GM23338 (cell line): Measurements from ENCODE around the gene CFAP410. TPM values are rescaled to one million over a fixed set of nuclear protein-coding genes. Genes with fewer than 3 reads are reported as not detected.

ENCODE experiments used
- ATAC-seq: fragments of 200-7000 bp; cut with Tn5 transposase; 3 replicates; pipeline ENCODE4 v1.9.1; 2020
- DNase-seq: peaks from one replicate; pipeline ENCODE4 v3.0.0-alpha.2; 2015; ENCODE audit warnings: low spot score
- H2AFZ ChIP-seq: fragments of 200-600 bp; sonication (generic); 2 replicates; pipeline ENCODE4 v1.8.0; 2016; ENCODE audit warnings: antibody characterized with exemption, mild to moderate bottlenecking, moderate library complexity
- H3F3A ChIP-seq: fragments of 200-600 bp; sonication (generic); replicated peaks from 2 replicates; pipeline ENCODE4 v1.8.0; 2017; ENCODE audit warnings: antibody characterized with exemption, mixed run types, low read depth
- H3K27ac ChIP-seq: fragments of 200-600 bp; sonication (generic); 2 replicates; pipeline ENCODE4 v1.6.1; 2016; ENCODE audit warnings: low read depth
- H3K27me3 ChIP-seq: fragments of 200-600 bp; sonication (generic); 2 replicates; pipeline ENCODE4 v1.8.0; 2016; ENCODE audit warnings: mild to moderate bottlenecking, mixed run types, moderate library complexity; ENCODE audit not compliant: insufficient read depth
- H3K36me3 ChIP-seq: fragments of 200-600 bp; sonication (generic); 2 replicates; pipeline ENCODE4 v1.8.0; 2016; ENCODE audit warnings: mild to moderate bottlenecking; ENCODE audit not compliant: insufficient read depth
- H3K4me1 ChIP-seq: fragments of 200-600 bp; sonication (generic); 2 replicates; pipeline ENCODE4 v1.8.0; 2016; ENCODE audit warnings: mild to moderate bottlenecking, moderate library complexity; ENCODE audit not compliant: insufficient read depth
- H3K4me2 ChIP-seq: fragments of 200-600 bp; sonication (generic); 2 replicates; pipeline ENCODE4 v1.7.1; 2017; ENCODE audit warnings: mixed run types
- H3K4me3 ChIP-seq: fragments of 200-600 bp; sonication (generic); 2 replicates; pipeline ENCODE4 v1.6.1; 2016; ENCODE audit warnings: mixed run types
- H3K79me2 ChIP-seq: fragments of 200-600 bp; sonication (generic); replicated peaks from 2 replicates; pipeline ENCODE4 v1.8.0; 2017; ENCODE audit warnings: mild to moderate bottlenecking; ENCODE audit not compliant: insufficient read depth
- H3K9me2 ChIP-seq: fragments of 200-600 bp; sonication (generic); 2 replicates; pipeline ENCODE4 v1.8.0; 2017; ENCODE audit not compliant: insufficient read depth
- H4K20me1 ChIP-seq: fragments of 200-600 bp; sonication (generic); replicated peaks from 2 replicates; pipeline ENCODE4 v1.8.0; 2017; ENCODE audit warnings: mild to moderate bottlenecking; ENCODE audit not compliant: insufficient read depth
- H3K27ac Mint-ChIP-seq: 2 replicates; pipeline ENCODE4 v1.8.0; 2020; ENCODE audit warnings: inconsistent platforms, mild to moderate bottlenecking, moderate library complexity, mixed read lengths
- H3K27me3 Mint-ChIP-seq: 3 replicates; pipeline ENCODE4 v1.8.0; 2022; ENCODE audit warnings: low read depth, mild to moderate bottlenecking, moderate library complexity, mixed read lengths, inconsistent platforms; ENCODE audit not compliant: insufficient read depth, poor library complexity
- H3K36me3 Mint-ChIP-seq: 3 replicates; pipeline ENCODE4 v1.8.0; 2021; ENCODE audit warnings: low read depth, mild to moderate bottlenecking, inconsistent platforms, moderate library complexity, mixed read lengths
- H3K4me1 Mint-ChIP-seq: 3 replicates; pipeline ENCODE4 v1.8.0; 2020; ENCODE audit warnings: mild to moderate bottlenecking, inconsistent platforms, mixed read lengths
- H3K4me3 Mint-ChIP-seq: 3 replicates; pipeline ENCODE4 v1.8.0; 2021; ENCODE audit warnings: moderate library complexity, mild to moderate bottlenecking, inconsistent platforms, mixed read lengths
- H3K9me3 Mint-ChIP-seq: 3 replicates; pipeline ENCODE4 v1.8.0; 2020; ENCODE audit warnings: moderate library complexity, mild to moderate bottlenecking, inconsistent platforms, mixed read lengths
- CREB1 ChIP-seq: fragments of 250-450 bp; sonication (Bioruptor Pico); IDR thresholded peaks from 2 replicates; pipeline ENCODE4 v1.5.0; 2020; ENCODE audit warnings: low read depth, mild to moderate bottlenecking, moderate library complexity
- ETS1 ChIP-seq: IDR thresholded peaks from 2 replicates; pipeline ENCODE4 v1.6.1; 2016; ENCODE audit warnings: antibody characterized with exemption
- EZH2 ChIP-seq: fragments of 200-600 bp; sonication (generic); IDR thresholded peaks from one replicate; pipeline ENCODE4 v1.8.0; 2017; ENCODE audit warnings: antibody characterized with exemption, mild to moderate bottlenecking, low read depth; ENCODE audit not compliant: unreplicated experiment
- EZH2phosphoT487 ChIP-seq: fragments of 200-600 bp; sonication (generic); IDR thresholded peaks from one replicate; pipeline ENCODE4 v1.8.1; 2018; ENCODE audit warnings: antibody characterized with exemption; ENCODE audit not compliant: unreplicated experiment
- JUNB ChIP-seq: IDR thresholded peaks from one replicate; pipeline ENCODE4 v1.6.1; 2016; ENCODE audit warnings: antibody characterized with exemption; ENCODE audit not compliant: unreplicated experiment
- NANOG ChIP-seq: IDR thresholded peaks from 2 replicates; pipeline ENCODE4 v1.6.1; 2016; ENCODE audit warnings: antibody characterized with exemption, borderline replicate concordance
- POLR2AphosphoS5 ChIP-seq: IDR thresholded peaks from 2 replicates; pipeline ENCODE4 v1.6.1; 2016; ENCODE audit warnings: antibody characterized with exemption, low read depth
- REST ChIP-seq: IDR thresholded peaks from one replicate; pipeline ENCODE4 v1.6.1; 2018; ENCODE audit warnings: antibody characterized with exemption; ENCODE audit not compliant: unreplicated experiment
- STAT1 ChIP-seq: IDR thresholded peaks from one replicate; pipeline ENCODE4 v1.6.1; 2016; ENCODE audit warnings: antibody characterized with exemption; ENCODE audit not compliant: unreplicated experiment
- ZNF114 ChIP-seq: fragments of 250-450 bp; sonication (Bioruptor Pico); IDR thresholded peaks from 2 replicates; pipeline ENCODE4 v1.5.0; 2020; ENCODE audit warnings: mild to moderate bottlenecking, moderate library complexity
- ZNF331 ChIP-seq: fragments of 250-450 bp; sonication (Bioruptor Pico); IDR thresholded peaks from 2 replicates; pipeline ENCODE4 v1.5.0; 2020; ENCODE audit warnings: low read depth, mild to moderate bottlenecking, moderate library complexity
- ZNF462 ChIP-seq: fragments of 250-450 bp; sonication (Bioruptor Pico); IDR thresholded peaks from 2 replicates; pipeline ENCODE4 v1.5.0; 2020; ENCODE audit warnings: mild to moderate bottlenecking, moderate library complexity
- polyA plus RNA-seq: library from polyadenylated mRNA; unstranded; fragments of >200 nt; fragmentation: Nextera tagmentation; extraction: Ambion mirVana; gene quantifications from 2 replicates; pipeline ENCODE4 v1.2.1, GENCODE V29; 2016
- total RNA-seq: library from RNA; depleted of rRNA; stranded (reverse); fragments of >200 nt; shearing (Covaris generic); gene quantifications from 2 replicates; pipeline ENCODE4 v1.2.3, GENCODE V29; 2014
- TF ChIP-seq, protein P1 (sequence below), 2 experiments: fragments of 200-600 bp in 1 of 2; sonication (generic) in 1 of 2; conservative IDR thresholded peaks; 2 replicates each; pipeline versions ENCODE4 v1.5.1 to v1.6.1; 2016 to 2017; ENCODE audit warnings: antibody characterized with exemption in 2 of 2, low read depth in 2 of 2, mild to moderate bottlenecking in 2 of 2, moderate library complexity in 1 of 2

CFAP410 gene
- total and polyA plus RNA-seq, 2 experiments from 2014 or later, result 11.0 to 24.0 TPM

GRCh38 chr21:44316277-44316900 lies 22.8 kb downstream of the CFAP410 start:
- Histone ChIP-seq H3K4me1 (no peaks in the 10 kb centered on the region), H3K36me3 (no peaks in the 10 kb centered on the region), H3F3A (no peaks in the 10 kb centered on the region), H2AFZ (no peak overlapping the region), H3K4me3 (no peak overlapping the region), H3K79me2 (no peaks in the 10 kb centered on the region), H3K4me2 (no peak overlapping the region), H4K20me1 (no peaks in the 10 kb centered on the region), H3K27ac (no peak overlapping the region), H3K9me2 (no peaks in the 10 kb centered on the region), H3K27me3 (no peaks in the 10 kb centered on the region)
- Mint-ChIP-seq H3K27ac (no peak overlapping the region; the same call in 1 of the 2 replicates), H3K4me1 (no peaks in the 10 kb centered on the region), H3K36me3 (peaks cover under 1% of the 10 kb centered on the region), H3K9me3 (no peaks in the 10 kb centered on the region), H3K27me3 (peaks cover 1% of the 10 kb centered on the region), H3K4me3 (no peak overlapping the region)
- TF ChIP-seq CREB1 (CRISPR knock-in tag), result no peak
- TF ChIP-seq ZNF331 (CRISPR knock-in tag), result no peak
- no peak for TF ChIP-seq EZH2phosphoT487
- TF ChIP-seq NANOG, result no peak
- TF ChIP-seq JUNB, result no peak
- no peak for TF ChIP-seq ZNF114 (CRISPR knock-in tag)
- TF ChIP-seq POLR2AphosphoS5, result no peak
- TF ChIP-seq, protein P1, sequence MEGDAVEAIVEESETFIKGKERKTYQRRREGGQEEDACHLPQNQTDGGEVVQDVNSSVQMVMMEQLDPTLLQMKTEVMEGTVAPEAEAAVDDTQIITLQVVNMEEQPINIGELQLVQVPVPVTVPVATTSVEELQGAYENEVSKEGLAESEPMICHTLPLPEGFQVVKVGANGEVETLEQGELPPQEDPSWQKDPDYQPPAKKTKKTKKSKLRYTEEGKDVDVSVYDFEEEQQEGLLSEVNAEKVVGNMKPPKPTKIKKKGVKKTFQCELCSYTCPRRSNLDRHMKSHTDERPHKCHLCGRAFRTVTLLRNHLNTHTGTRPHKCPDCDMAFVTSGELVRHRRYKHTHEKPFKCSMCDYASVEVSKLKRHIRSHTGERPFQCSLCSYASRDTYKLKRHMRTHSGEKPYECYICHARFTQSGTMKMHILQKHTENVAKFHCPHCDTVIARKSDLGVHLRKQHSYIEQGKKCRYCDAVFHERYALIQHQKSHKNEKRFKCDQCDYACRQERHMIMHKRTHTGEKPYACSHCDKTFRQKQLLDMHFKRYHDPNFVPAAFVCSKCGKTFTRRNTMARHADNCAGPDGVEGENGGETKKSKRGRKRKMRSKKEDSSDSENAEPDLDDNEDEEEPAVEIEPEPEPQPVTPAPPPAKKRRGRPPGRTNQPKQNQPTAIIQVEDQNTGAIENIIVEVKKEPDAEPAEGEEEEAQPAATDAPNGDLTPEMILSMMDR (conservative IDR thresholded peaks at IDR 0.05; ENCODE audit: low read depth in 2 of 2), result no peak
- no peak for TF ChIP-seq EZH2
- no peak for TF ChIP-seq ETS1
- TF ChIP-seq REST, result no peak
- TF ChIP-seq STAT1, result no peak
- no peak for TF ChIP-seq ZNF462 (CRISPR knock-in tag)
- DNase-seq, result no peak
- ATAC-seq, result no peak
